ENCODE measurements around the gene ARL15.

ARL15 gene

DNA sequence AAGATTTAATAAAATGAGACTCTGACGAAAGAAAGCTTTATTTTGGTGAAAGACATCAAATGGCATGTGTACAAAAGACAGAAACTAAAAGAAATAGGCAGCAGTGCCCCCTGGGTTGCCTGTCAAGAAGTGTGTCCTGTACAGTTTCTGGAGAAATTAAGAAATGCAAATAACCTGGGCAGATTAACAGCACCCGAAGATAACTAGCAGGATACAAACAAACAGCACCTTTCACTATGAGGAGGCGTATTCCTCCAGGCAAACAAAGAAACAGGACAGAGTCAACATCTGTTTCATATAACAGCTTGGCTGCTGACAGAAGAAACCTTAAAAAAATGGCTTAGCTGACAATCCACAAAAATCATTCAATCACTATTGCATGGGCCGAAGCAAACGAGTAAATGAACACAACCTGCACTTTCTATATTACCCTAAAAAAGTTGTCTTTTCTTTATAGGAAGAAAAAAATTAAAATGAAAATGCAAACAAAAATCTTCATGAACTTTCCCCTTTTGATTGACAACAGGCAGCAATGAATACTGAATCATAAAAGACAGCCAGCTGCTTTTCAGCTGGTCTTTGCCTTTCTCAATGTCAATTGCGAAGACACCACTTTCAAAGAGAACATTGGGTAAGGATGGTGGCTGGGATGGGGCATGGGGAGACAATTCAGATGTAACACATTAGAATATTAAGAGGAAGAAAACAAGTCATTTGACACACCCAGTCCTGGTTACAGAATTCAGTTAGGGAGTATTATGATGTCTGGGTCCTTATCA, 162.1 kb downstream of the ARL15 start:
- DNase-seq (ENCODE audit: low spot score): no peak

DNA sequence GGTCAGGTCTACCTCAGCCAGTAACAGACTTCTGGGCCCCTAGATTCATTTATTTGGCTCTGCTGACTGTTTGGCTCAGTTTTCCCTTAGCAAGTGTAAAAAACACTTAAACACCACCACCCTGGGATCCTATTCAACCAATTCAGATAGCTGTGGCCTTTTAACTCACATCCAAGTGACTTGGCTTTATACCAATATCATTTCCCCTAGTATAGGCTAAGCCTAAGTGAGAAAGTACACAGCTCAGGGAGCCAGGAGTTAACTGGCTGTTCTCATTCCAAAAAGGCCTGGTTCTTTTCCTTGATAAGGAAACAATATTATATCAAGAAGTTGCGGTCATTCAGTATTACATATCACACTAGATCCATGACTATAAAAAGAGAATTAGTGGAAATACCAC, 163.5 kb downstream of the ARL15 start:
- DNase-seq (ENCODE audit: low spot score): no peak

DNA sequence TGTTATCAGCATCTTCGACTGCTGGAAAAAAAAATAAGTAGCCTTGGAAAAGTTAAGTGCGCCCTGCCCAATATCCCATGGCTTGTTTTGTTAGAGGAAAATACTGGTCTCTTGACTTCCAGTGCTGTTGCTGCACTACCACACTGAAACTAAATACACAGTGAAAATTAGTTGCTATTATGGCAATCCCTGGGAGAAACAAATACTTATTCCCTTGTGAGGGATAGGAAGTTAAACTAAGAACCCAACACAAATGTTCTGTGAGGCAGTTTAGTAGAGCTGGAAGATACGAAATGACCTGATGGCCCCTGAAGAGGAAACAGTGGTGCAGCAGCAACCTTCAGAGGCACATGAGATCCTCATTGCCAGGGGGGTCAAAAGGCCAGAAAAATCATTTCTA, 164.0 kb downstream of the ARL15 start:
- no peak for DNase-seq (ENCODE audit: low spot score)

DNA sequence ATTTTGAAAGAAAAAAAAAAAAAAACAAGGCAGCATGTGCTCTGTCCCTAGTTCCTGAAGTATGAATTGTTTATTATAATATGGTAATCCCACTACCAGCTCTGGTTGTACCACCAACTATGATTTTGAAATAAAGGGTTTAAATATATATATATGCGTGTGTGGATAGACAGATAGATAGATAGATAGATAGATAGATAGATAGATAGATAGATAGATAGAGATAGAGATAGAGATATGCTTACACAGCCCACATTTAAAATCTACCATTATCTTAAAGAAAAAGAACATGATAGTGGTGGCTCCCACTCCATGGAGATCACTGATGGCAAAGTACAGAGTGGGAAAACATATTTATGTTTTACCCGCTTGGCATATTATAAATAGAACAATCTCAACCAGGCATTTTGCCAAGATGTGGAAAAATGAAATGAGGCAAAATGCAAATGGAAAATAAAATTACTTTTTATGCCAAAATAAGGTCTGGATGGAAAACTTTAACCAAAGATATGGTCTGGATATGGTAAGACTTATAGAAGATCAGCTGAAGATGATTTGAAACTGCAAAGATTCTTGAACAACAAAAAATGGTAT, 170.0 kb downstream of the ARL15 start:
- DNase-seq (ENCODE audit: low spot score): no peak

DNA sequence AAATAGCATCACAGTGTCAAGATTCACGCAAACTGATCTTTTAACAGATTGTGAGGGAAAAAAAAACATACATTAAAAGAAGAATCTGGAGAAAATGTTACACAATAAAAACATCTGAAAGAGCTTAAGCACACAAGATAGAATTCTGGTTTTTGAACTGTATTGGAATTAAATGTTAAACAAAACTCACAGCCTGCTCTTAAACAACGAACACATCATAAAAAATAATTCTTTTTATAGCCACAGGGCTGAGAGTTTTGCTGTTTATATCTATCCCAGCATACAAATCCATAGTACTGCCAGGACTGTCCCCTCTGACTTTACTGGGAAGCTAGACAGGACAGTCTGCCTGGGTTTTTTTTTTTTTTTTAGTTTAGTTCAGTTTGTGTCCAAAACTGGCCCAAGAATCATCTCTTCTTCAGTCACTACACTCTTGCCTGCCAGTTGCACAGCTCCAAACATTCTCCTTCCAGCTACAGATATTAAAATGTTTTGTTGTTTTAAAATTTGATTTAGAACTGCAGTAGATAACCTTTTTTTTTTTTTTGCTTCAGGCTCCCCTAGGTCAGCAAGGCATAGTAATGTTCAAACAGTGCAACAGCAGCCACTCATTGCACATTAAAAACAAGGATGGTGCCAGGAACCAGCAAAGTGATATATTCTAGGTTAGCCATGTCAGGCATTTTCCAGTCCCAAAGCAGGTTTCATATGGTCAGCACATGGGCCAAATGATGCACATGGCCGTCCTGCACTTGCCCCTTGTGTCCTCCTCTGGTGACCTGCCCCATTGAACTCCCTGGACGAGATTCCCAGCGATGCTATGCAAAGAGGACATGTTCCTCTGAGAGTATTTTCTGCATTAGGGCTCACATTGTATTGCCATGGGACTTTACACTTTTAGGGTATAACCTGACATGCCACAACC, 173.6 kb downstream of the ARL15 start:
- DNase-seq (ENCODE audit: low spot score): no peak

DNA sequence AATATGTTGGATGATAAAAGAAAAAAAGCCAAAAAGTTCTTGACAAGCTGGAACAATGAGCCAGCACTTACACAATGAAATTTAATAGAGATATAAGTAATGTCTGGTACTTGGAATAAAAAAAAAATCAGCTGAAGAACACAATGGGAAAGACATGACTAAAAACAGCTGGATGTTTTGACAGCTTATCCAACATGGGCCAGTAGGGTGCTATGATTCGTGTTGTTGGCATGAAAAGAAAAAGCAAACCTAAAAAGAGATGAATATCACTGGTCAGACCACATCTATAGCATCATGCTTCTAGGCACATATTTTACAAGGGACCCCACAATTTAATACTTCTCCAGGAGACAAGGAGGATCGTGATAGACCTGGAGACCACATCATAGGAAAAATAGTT, 175.3 kb downstream of the ARL15 start:
- no peak for DNase-seq (ENCODE audit: low spot score)

DNA sequence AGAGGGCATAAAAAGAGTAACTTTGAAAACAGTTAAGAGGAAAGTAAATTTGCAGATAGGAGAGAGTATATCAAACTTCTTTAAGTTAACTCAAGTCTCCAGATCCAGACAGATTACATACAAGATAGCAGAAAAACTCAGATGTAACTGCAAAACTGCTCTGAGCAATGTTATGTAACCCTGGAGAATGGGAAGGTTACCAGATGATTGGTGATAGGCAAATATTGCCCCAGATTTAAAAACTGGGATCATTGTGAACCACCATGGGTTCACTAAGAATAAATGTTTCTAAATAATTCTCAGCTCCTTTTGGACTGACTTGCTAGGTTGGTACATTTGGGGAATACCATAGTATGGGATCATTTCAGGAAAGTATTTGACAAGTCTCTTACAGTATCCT, 176.5 kb downstream of the ARL15 start:
- DNase-seq (ENCODE audit: low spot score): no peak

DNA sequence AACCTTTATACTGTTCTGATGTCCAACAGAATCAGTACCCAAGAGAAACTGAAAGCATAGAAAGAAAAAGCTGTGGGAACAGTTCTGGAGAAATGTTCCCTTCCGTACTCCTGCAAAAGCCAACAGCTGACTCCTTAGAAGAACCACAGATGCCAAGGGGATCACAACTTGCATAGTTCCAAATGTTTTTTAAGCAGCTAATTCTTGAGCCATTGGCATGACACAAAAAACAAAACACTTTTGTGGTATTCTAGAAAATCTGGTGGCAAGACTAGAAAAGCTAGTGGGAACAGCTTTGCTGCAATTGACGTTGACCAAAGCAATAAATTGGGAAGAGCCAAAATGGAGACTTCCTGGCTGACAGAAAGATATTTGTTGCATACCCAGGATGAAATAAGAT, 189.9 kb downstream of the ARL15 start:
- DNase-seq (ENCODE audit: low spot score): no peak

DNA sequence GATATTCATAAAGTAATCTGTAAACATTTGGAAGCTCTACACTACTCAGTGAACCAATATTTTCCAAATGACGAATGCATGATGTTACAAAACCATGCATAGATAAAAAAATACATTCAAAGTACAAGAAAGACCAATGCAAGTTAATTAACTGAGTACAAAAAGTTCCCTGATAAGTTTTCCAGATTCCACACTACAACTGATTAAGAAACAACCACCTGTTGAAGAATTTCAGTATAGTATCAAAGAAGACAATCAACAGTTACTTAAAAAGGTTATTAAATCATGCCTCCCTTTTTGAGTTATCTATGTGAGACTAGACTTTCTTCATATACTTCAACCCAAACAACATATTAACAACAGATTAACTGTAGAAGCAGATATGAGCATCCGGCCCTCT, 192.4 kb downstream of the ARL15 start:
- no peak for DNase-seq (ENCODE audit: low spot score)

DNA sequence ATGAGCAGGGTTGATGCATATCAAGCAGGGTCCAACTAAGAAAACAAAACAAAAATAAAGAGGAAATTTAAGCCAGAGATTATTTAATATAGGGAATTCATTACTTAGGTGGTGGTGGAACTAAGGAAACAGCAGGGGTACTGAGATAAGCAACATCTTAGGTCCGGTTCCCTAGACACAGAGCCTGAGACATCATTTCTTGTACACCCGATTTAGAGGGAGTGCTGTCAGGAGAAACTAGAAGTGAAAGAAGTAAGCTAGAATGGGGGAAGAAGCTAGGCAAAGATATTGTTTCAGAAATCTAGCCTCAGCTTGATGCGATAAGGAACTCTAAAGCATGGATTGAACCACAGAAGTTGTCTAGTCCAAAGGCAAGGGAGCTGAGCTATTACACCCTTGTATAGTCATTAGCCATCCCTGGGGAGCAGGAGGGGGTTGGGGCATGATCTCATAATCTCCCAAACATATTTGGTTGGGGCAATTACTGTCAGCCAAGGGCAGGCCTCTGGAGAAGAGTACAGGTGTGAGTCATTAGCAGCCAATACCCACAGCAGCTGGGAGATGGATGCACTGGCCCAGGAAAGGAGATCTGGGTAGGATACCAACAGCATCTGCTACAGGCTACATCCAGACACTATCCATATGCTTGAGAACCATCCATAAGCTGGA, 194.5 kb downstream of the ARL15 start:
- DNase-seq (ENCODE audit: low spot score): no peak

DNA sequence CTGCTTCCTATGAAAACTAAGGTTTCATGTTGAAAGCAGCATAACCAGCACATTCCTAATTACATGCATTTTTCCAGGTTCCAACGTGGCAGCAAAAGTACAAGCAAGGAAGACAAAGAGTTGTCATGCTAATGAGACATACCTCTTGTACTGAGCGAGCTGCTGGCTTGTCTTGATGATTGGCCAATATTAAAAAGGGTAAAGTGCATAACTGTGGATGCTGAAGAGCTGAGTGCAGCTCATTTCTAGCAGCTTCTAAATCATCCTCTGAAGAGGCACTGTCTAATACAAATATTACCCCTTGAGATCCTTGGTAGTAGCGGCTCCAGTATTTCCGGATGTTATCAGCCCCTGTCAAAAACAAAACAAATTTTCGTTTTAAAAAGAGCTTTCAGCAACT, 197.3 kb downstream of the ARL15 start:
- DNase-seq (ENCODE audit: low spot score): no peak

DNA sequence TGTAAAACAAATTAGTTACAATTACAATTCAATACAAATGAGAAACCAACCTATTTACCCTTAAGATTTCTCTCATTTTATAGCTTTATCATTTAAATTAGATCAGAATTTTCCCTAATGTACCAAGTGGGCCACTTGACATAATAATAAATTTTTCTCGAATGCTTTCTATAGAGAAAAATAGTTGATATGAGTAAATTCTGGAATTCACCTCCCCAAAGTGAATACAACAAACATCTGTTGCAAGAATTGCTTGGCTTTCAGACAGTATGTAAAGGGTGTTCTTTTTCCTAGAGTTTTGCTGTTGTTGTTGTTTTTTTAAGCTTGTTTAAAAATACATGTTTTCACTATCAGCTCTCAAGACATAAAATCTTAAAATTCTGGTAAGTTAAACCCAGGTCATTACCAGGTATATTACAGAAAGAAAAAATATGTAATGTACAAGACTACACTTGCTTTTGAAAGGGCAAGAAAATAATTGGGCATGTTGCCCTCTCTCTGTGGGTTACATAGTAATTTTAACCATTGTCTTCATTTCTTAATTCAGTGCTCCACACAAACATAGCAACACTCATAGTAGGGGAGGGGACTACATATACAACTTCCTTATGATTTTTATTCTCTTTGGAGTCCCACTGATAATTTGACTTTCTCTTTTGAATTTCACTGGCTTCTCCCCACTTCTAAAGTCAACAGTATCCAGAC, 200.6 kb downstream of the ARL15 start:
- no peak for DNase-seq (ENCODE audit: low spot score)

DNA sequence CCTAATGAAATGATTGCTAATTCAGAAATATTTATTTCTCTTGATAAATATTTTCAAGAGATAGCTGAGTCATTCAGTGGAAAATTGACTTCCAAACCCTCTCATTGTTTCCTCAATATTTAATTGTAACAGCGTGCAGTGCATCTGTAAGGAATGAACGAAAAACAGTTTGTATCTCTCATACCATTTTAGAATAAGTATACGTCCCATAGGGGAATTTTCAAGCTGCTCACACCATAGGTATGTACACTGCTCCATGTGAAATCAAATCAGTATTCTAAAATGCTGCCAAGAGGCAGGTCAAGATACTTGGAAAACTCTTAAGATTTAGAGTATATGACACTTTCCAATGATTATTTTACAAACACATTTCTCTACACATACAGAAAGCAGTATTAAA, 202.2 kb downstream of the ARL15 start:
- no peak for DNase-seq (ENCODE audit: low spot score)

DNA sequence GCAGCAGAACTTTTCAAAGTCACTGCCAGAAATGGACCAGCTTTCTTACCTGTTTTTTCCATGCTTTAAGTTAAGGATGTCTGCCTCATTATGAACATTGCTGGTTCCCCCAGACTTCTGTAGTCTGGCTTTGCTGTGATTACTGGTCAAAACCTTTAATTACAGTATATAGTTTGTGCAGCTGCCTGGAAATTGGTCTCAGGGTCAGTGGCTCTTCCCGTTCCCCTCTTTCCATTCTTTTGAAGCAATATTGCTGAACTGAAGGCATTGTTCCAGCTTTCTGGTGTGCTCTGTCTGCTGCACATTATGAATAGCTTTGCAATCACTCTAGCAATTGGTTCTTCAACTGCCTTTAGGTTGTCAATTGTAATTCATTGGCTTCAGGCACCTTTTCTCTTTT, 206.5 kb downstream of the ARL15 start:
- no peak for DNase-seq (ENCODE audit: low spot score)

DNA sequence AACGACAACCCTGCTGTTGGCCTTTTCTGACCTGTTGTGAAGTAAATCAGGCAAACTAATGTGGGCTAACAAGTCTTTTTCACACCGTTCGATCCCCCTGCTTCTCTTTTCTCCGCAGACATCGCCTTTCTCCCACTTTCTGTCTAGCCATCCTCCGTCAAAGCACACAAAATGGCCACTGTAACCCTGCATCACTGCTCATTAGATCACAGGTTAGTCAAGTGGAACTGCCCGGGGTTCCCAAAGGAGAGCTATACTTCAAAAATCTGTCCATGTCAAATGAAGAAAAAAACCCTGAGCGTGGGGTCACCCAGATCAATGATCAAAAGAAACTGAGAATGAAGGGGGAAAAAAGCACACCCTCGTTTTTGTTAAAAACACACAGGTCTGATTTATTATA, 212.1 kb downstream of the ARL15 start:
- DNase-seq (ENCODE audit: low spot score): no peak

DNA sequence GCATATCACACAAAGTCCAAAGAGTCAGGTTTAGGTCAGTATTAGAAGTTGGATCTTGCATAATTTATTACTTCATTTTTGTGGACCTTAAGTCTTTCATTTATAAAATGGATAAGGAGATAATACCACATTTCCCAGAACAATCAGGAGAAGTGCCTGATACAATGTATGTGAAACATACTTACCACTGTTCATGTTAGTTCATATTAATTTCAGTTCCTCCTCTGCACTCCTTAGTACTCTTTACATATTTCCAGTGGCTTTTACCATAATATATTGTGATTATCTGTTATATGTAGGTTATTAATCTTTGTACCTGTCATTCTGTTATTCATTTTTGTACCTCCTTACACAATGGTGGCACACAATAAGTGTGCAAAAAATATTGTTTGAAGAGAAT, 214.4 kb downstream of the ARL15 start:
- no peak for DNase-seq (ENCODE audit: low spot score)

DNA sequence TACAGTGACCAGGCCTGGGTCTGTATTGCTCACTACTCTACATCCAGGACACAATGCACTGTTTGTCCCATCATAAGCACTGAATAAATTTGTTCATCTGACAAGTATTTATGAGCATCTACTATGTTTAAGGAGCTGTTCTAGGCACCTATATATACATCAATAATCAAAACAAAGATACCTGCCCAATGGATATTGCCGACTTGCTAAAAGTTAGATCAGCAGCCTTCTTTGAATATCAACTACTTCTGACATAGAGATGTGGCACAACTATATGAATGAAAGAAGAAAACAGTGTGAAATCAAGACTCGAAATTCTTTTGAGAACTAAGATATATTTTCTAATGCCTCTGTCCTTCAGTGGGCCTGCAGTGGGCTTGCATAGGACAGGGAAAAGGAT, 215.7 kb downstream of the ARL15 start:
- no peak for DNase-seq (ENCODE audit: low spot score)

DNA sequence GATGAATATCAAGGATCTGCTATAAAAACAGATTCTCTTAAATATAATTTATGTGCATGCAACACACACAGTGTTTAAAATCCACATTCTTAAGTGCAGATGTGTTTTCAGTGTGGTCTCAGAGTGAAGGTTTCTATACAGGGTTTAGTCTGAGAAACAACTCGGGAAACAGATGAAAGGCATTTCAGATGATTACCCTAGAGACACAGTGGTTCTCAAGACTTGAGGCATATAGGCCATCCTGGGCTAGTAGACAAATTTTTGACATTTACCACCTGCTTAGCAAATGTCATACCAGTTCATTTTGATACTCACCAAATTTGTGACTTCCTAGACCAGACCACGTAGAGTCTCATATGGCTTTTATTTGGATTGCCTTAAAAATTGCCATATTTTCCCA, 216.5 kb downstream of the ARL15 start:
- no peak for DNase-seq (ENCODE audit: low spot score)

DNA sequence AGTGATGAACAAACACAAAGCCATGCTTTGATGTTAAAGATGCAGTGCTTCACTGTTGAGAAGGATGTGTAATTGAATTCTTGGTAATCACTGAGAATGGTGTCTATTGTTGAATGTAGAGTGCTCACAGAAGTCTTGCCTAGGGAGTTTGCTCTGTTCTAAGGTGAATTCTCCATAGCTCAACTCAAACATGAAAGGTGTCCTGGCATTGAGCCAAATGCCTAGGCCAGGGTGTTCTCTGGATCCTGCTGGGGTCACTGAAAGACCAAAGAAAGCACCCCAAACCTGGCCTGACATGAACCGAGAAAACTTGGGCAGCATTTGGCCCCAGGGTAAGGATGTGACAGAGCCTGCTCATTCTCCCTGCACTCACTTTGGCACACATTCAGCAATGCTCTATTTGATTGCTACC, 217.3 kb downstream of the ARL15 start:
- no peak for DNase-seq (ENCODE audit: low spot score)

DNA sequence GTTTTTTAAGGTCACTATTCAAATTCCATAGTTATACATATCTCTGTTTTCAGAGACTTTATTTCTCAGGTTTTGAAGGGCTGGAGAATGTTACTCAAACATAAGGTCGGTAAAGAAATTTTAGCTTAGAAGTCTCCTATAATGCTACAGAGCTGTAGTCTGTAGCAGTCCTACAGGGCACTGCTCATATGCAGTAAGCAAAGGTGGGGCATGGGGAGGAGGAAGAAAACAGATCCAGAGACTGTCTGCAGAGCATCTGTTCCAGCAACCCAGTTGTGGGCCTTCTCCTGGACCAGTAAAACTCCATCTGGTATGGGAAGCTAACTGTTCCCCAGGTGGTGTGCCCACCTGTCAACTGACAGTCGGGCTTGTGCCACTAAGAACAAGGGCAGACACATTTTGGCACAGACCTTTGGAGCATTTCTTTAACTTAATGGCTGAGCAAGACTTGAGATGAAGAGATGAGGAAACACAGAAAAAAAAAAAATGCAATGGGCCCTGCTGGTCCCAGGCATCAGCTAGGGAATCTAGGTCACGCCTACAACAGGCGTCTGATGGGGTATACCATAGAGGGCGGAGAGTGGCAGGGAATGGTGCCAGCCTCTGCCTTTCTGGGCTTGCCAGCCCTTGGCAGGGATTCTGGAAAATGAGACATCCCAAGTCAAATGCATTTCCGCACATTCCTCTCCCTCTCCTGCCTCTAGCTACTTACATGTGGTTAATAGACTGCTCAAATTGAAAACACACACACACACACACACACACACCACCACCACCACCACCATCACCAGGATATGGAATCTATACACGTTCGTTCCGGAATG, 218.9 kb downstream of the ARL15 start:
- DNase-seq (ENCODE audit: low spot score): no peak

All from iPS-NIHi11 (cell line).